Stimulated activated CD4-positive, alpha-beta T cell treated with anti-CD3 and anti-CD28 coated beads, Interleukin-4, amount 100 ng/mL, for 48 hours (primary cell): ENCODE results near the gene DRD4.
A peak's percentile ranks its signal among the peaks of the same experiment; 100 is the strongest.
"Not testable (repeated sequence)": the region's sequence is repeated elsewhere in the genome, so short reads cannot be mapped to it uniquely, and the experiment has no call there.

Experiments
- DNase-seq, 2 donors: peaks; one replicate each; pipeline ENCODE4 v3.0.0-alpha.2; 2020; ENCODE audit warnings: low read depth in 2 of 2

DRD4 gene

DNA sequence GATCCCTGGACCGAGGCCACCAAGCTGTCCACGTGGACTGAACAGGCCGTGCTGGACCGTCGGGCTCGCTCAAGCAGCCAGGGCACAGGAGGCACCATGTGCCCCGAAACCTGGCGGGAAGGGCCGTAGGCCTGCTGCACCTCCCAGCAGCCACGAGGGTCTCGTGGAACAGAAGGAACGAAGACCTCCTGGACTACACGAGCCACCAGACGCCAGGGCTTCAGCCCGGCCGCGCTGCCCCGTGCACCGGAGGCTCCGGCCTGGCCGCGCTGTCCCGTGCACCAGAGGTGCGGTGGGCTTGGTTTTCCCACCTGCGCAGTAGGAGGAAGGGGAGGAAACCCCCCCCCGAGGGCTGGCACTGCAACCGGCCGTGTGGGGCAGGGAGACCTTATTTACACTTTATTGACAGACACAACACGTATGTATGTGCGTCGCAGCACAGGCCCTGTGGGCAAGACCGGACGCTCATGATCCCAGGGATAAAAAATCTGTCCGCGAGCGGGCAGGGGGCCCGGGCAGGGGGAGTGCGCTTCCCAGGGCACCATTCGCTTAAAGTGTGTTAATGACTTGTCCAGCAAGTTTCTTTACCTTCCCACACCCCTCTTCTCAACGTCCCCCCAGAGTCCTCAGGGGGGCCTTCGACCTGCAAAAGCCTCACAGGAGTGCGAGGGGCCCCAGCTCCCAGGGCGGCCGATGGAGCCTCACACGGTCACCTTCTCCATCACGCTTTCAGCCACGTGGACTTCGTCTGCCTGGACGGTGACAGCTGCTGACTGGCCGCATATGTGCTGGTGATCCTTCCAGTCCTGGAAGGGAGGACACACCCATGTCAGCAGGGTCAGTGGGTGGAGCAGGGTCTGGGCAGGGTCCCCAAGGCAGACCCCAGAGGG, 7.0 kb downstream of the DRD4 start:
- no peak for DNase-seq

DNA sequence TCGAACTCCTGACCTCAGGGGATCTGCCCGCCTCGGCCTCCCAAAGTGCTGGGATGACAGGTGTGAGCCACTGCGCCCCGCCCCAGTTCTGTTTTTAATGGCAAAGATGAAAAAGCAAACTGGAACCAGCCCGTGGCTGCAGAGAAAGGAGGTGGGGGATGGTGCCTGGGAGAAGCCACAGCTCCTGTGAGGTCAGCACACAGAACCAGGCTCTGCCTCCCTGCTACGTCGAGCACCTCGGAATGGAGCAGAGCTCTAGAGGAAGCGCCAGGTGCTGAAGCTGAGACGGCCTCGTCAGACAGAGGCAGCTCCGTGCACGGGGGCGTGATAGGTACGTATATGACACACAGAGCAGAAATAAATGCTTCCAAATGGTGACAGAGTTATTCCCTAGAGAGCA, 8.5 kb downstream of the DRD4 start:
- no peak for DNase-seq

DNA sequence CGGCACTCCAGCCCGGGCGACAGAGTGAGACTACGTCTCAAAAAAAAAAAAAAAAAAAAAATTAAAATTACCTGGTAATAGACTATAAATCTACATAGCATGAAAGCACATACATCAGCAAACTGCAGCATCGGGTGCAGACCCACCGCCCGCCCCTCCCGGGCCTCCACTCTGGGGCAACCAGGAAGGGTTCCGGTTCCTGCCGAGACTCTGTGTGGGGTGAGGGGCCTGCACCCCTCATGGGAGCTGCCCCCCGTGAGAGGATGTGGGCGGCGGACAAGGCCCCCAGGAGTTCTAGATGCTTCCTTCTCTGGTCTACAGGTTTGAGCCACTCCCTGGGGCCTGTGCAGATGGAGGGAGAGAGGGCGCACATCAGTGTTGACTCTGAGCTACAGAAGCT, 9.1 kb downstream of the DRD4 start:
- no peak for DNase-seq

DNA sequence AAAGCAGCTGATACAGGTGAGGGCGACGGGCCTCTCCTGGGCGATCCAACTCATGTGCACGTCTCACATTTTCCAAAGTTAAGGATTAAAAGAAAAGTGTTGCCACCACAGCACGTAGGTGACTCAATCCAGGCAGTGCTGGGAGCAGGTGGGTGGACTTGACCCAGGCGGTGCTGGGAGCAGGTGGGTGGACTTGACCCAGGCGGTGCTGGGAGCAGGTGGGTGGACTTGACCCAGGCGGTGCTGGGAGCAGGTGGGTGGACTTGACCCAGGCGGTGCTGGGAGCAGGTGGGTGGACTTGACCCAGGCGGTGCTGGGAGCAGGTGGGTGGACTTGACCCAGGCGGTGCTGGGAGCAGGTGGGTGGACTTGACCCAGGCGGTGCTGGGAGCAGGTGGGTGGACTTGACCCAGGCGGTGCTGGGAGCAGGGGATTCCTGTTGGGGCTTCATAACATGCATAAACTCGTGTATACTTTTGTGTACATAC, 10.6 kb downstream of the DRD4 start:
- DNase-seq = not testable (repeated sequence)

DNA sequence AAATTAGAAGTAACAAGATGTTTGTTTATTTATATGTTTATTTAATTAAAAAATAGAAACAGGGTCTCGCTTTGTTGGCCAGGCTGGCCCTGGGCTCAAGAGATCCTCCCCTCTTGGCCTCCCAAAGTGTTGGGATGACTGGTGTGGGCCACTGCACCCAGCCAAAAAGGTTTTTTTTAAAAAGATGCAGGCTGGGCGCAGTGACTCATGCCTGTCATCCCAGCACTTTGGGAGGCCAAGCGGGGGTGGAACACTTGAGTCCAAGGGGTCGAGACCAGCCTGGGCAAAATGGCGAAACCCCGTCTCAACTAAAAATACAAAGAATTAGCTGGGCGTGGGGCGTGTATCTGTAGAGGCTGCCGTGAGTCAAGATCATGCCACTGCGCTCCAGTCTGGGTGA, 13.4 kb downstream of the DRD4 start:
- no peak for DNase-seq

DNA sequence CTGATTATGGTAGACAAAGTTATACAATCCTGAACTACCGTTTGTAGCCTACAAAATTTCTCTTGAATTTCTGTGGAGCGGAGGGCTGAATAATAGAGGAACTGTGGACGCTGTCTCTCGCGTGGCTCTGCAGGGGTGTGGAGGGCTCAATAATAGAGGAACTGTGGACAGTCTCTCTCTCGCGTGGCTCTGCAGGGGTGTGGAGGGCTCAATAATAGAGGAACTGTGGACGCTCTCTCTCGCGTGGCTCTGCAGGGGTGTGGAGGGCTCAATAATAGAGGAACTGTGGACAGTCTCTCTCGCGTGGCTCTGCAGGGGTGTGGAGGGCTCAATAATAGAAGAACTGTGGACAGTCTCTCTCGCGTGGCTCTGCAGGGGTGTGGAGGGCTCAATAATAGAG, 16.1 kb downstream of the DRD4 start:
- DNase-seq = not testable (repeated sequence)

DNA sequence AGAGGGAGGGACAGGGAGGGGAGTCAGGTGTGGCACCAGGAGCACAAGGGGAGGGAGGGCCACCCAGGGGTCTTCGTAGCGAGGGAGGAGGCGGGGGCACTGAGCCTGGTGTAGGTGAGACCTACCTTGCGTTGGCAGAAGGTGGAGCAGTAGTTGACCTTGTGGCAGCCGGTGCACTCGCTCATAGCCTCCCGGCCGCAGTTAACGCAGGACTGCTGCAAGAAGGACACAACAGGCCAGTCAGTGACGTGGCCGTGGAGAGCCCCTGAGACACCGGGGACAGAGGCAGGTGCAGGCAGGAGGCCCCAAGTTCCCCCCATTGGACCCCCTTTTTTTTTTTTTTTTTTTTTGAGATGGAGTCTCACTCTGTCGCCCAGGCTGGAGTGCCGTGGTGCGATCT, 16.8 kb downstream of the DRD4 start:
- no peak for DNase-seq

DNA sequence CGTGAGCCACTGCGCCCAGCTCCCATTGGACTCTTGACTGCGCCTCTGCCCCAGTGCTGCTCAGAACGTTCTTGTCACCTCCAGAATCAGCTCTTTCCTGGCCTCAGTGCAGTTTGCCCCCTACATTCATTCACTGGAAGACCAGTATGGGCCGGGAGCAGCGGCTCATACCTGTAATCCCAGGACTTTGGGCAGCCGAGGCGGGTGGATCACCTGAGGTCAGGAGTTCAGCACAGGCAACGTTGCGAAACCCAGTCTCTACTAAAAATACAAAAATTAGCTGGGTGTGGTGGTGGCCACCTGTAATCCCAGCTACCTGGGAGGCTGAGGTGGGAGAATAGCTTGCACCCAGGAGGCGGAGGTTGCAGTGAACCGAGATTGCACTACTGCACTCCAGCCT, 17.4 kb downstream of the DRD4 start:
- DNase-seq = not testable (repeated sequence)

DNA sequence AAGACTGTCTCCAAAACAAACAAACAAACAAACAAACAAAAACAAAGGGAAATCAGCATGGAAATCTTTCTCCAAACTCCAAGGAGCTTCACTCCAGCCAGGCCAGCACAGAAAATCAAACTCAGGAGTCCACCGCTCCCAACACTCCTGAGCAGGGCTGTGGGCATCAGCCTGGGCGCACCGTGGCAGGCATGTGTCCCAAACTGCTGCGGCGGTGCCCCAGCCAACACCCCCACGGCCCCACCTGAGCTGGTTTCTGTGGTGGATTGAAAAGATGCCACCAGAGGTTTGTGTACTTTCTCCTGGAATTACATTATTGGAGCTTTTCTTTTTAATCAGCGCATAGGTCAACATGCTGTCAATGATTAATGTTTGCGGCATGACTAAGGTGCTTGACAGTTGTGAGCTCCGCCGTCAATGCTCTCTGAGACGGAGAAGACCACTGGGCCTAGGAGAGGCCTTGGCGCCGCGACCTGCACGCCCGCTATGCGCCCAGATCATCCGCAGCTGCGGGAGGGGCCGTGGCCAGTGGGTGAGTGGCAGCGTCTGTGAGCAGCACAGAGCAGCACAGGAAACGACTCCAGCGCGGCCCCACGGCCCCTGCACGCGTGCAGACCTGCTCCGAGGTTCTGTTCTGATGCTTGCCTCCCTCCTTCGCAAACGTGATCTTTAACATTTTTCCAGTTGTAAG, 18.1 kb downstream of the DRD4 start:
- DNase-seq = no peak

DNA sequence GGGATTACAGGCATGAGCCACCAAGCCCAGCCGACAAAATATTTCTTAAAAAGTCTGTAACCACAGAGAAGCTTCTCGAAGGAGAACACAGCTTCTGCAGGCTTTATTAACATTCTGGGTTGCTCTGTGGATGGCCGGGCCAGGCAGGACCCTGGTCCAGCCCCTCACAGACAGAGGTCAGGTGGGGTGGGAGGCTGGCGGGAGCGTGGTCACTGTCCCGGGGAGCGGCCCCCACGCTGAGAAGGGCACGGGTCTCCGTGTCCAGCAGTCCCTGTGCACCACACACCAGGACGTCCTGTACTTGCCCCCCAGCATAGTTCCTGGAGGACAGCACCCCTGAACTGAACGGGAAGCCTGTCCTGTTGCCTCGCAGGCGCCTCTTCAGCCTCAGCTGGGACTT, 19.4 kb downstream of the DRD4 start:
- DNase-seq = no peak

DNA sequence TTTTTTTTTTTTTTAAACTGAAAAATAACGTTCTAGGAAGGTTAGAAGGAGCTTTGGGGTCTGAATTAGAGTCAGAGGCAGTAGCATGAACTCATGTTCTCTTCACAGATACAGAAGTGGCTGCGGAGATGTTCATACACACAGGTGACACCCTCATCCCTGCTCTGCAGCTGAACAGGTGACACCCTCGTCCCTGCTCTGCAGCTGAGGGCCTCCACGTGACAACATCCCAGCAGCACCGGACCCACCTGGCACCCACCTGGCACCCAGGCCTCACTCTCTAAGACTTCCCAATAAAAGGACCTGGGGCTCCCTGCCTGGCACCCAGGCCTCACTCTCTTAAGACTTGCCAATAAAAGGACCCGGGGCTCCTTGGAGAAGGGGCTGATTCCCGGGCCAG, 19.8 kb downstream of the DRD4 start:
- no peak for DNase-seq

DNA sequence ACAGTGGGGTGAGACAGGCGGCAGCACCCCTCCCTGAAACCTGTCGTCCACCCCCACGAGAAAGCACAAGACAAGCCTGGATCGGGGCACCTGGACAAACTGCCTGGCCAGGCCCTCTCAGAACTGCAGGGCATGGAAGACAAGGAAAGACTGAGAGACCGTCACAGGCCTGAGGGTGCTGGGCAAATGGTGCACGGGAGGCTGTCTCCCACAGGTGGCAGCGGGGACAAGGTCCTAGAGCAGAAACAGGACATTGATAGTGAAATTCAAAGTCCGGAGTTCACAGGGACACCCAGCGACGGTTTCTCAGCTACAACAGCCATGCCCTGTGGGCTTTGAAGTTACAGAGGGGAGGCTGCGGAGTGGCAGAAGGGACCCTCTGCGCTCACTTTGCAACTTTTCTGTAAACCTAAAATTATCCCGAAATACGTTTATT, 20.6 kb downstream of the DRD4 start:
- no peak for DNase-seq

DNA sequence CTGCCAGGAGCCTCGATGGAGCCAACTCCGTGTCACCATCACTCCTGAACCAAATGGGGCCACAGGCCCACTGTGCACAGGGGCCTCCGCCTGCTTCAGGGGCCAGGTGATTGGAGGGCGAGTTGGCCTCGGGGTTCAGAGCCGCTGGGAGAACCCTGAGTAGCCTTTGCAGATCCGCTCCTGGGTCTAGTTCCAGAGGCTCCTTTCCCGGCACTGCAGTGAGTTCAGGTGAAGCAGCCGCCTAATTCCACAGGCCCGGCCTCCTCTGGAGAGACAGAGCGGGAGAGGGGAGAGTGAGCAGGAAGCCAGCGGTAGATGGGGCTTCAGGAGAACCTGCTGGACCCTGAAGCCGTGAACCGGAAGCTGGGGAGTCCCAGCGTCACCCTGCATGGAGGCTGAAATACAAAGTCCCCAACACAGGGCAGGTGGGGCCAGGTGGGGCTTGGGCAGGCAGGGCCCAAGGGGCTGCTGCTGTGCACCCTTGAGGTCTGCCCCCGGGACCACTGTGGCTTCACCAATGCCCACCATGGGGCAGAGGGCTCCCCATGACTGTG, 22.5 kb downstream of the DRD4 start:
- no peak for DNase-seq

DNA sequence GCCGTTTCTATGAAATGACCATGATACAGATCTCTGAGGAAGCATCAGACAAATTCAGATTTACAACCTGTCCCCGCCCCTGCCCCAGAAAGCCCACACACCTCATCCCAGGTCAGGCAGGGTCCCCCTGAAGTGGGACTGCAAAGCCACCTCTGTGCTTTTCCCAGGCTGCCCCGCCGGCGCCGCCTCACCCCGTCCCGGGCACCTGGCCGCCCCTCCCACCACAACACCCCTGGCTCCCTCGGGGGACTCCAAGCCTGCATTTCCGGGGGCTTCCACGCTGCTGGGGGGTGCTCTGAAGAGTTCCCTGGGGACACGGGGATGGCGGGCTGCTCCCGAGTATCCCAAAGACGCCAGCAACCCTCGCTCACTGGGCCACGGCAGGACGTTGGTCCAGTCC, 23.2 kb downstream of the DRD4 start:
- DNase-seq = no peak

DNA sequence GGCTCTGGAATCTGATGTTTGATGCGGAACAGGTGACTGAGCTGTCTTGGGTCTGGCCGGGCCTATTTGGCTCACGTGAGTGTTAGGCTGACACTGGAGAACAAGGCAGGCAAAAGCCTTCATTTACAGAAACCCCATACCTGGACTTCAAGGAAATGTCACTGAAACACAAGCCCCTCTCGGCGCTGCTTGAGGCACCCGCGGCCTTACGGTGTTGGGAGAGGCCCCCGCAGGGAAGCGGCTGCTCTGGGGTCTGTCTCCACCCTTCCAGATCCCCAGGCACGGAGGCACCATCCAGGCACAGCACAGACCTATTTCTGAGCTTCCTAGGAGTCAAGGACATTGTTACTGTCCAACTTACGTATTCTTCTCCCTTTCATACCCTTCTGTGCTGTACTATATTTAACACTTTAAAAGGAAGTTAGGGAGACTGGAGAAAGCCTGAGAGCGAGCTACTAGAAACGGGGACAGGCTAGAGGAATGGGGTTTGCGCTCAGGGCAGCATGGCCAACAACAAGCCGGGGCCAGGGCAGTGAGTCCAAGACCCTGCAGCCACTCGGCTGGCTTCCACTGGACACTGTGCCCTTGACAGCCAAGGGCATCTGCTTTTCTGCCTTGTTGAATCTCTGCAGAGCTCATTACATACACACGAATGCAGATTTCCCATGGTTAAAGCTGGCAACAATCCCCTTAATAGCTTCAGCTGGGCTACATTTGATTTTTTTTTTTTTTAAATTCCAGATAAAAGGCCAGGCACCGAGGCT, 23.8 kb downstream of the DRD4 start:
- no peak for DNase-seq

DNA sequence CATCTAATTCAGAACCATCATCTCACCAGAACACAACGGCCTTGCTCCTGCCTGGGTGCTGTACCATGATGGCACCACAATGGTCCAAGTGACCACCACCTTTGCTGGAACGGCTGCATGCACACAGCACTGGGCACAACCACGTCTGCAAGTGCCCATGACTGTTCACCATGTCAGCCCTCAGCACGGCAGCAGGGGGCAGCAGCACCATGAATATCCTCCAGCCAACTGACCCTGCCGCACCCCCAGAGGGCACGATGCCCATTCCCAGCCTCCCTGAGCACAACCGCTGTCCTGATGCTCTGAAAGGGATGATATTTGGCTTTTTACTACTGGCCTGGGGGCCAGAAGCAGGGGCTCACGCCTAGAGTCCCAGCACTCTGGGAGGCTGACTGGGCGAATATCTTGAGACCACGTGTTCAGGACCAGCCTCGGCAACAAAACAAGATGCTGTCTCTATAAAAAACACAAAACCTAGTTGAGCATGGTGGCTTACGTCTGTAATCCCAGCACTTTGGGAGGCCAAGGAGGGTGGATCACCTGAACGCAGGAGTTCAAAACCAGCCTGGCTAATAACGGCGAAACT, 25.7 kb downstream of the DRD4 start:
- DNase-seq = peak; percentile 27 to 34

DNA sequence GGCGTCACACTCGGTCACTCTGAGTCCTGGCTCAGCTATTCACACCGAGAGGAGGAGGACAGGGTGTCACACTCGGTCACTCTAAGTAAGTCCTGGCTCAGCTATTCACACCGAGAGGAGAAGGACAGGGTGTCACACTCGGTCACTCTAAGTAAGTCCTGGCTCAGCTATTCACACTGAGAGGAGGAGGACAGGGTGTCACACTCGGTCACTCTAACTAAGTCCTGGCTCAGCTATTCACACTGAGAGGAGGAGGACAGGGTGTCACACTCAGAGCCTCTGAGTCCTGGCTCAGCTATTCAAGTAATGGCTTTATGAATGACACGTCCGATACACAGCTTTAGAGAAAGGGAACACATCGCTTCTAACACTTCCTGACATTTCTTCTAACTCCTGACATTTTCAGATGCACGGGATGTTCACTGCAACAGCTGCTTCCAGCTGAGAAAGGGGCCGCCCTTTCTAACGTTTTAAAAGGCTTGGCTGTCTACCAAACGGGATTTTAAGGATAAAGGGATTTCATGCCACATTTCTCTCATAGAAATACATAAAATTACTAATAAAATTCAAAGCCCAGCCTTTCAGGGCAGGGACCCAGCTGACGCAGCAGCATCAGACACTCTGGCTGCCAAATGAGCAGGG, 28.1 kb downstream of the DRD4 start:
- DNase-seq = no peak

DNA sequence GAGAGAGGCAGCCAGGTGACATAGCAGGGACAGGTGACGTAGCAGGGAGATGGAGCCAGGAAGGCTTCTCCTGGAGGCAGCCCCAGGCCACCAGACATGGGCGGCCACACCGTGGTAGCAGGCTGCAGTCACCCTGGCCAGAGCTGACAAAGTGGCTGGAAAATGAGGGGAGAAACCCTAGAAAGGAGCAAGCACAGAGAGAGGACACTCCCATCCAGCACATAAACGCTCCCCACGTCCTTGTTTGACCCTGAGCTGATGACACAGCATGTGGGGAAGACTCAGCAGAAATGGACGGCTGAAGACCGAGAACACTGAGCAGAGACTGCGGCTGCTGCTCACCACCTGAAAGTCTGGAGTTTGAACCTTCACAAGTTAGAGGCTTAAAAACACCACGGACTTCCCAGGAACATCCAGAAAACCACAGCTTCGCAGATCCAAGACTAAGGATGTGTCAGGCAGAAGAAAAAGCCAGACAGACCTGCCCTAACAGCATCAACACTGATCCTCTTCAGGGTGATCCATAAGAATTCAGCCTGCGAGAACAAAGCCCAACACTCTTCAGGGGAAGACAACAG, 28.7 kb downstream of the DRD4 start:
- DNase-seq = no peak

DNA sequence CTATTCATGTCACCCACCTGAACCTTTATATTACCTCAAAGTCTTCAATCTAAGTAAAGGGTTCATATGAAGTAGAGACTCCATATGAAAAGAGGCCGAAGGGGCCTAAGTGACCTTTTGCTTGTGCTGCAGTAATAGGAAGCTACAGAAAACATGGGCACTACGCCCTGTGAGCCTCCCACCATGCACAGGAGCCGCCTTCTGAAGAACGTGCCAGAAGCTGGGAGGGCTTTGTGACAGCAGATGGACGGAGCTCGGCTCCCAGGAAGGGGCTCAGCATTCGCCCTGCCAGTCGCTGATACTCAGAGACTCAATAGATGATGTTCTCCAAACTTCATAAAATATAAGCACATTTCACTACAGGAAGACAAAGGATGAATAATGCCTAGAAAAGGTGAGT, 36.8 kb downstream of the DRD4 start:
- no peak for DNase-seq

DNA sequence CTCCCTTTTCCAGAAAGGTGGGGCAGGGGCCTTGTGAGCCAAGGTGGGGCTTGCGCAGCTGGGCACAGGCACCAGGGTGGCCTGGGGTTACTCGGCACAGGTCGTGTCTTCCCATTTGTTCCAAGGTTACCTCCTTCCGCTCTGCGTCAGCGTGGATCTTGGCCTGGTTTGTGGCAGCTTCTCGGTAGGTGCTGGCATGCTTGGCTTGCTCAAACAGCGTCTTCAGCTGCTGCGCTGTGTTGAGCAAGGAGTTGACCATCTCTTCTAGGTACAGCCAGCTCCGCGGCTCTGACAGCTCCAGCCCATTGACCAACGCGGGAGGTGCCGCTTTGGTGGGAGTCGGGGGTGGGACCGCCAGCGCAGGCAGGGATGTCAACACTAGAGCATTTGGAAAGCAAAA, 37.3 kb downstream of the DRD4 start:
- DNase-seq = no peak

DNA sequence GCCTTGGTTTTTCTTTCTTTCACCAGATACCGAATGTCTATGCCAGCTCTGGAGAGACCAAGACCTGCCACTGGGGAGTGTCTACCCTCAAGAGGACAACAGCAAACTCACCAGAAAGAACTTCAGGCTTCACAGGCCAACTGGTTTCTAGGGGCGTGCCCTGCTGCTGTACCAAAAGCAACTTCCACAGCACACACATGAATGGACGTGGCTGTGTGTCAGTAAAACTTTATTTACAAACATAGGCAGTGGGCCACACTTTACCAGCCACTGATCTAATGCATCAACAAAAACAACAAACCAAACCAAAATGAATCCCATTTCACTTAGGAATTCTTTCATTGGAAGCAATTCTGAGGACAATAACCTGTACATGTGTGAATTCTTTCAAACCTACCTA, 41.2 kb downstream of the DRD4 start:
- no peak for DNase-seq
